A549 (cell line): ENCODE data around the gene LLCFC1. TPM values are rescaled to one million over a fixed set of nuclear protein-coding genes. Genes with fewer than 3 reads are reported as not detected.

Experiments used
- ATAC-seq, 2 experiments: fragments of 200-7000 bp in 1 of 2; fragments of >200 bp in 1 of 2; cut with Nextera tagmentation in 1 of 2; cut with Tn5 transposase in 1 of 2; 3 replicates each; pipeline versions ENCODE4 v1.8.0 to v1.9.1; 2018 to 2020; ENCODE audit warnings: mild to moderate bottlenecking in 1 of 2, moderate library complexity in 1 of 2
- CTCF ChIA-PET: fragments of 300-600 bp; sonication (Branson Sonifier 250); formaldehyde crosslinking; extraction: SDS; loops from one replicate; lab custom pipeline; 2021; ENCODE audit warnings: antibody characterized with exemption, inconsistent platforms; lab: Yijun Ruan, JAX
- POLR2A ChIA-PET: fragments of 350-600 bp; formaldehyde crosslinking; extraction: SDS; loops from one replicate; lab custom pipeline; 2021; ENCODE audit warnings: antibody characterized with exemption, inconsistent platforms; lab: Yijun Ruan, JAX
- DNase-seq, 2 experiments: peaks; one replicate each; pipeline versions ENCODE4 v3.0.0 to v3.0.0-alpha.2; 2011 to 2016; ENCODE audit warnings: low read depth in 1 of 2, low spot score in 1 of 2
- FAIRE-seq: peaks from 2 replicates; lab custom pipeline; 2011; peaks lifted over from hg19 to GRCh38; lab: Jason Lieb, UNC
- H3K27ac ChIP-seq, 2 experiments: fragments of >200 bp; sonication (Bioruptor Twin); formaldehyde crosslinking; 3 replicates each; pipeline ENCODE4 v1.5.1; 2016 to 2017
- H3K4me1 ChIP-seq: fragments of >200 bp; sonication (Bioruptor Twin); formaldehyde crosslinking; 3 replicates; pipeline ENCODE4 v1.6.1; 2016
- H3K4me2 ChIP-seq: fragments of >200 bp; sonication (Bioruptor Twin); formaldehyde crosslinking; 3 replicates; pipeline ENCODE4 v1.6.1; 2016
- H3K4me3 ChIP-seq: fragments of >200 bp; sonication (Bioruptor Twin); formaldehyde crosslinking; 3 replicates; pipeline ENCODE4 v1.5.1; 2016
- H3K9me3 ChIP-seq: fragments of >200 bp; sonication (Bioruptor Twin); formaldehyde crosslinking; 3 replicates; pipeline ENCODE4 v1.6.1; 2016
- BHLHE40 ChIP-seq: IDR thresholded peaks from 2 replicates; pipeline ENCODE4 v1.6.1; 2012; ENCODE audit warnings: low read depth, low read length, inconsistent platforms
- CBX2 ChIP-seq: fragments of 200-600 bp; sonication (generic); IDR thresholded peaks from 2 replicates; pipeline ENCODE4 v1.6.1; 2016; ENCODE audit warnings: low read depth, mild to moderate bottlenecking, borderline replicate concordance
- CBX8 ChIP-seq: fragments of 200-600 bp; sonication (generic); IDR thresholded peaks from 2 replicates; pipeline ENCODE4 v1.6.1; 2016
- CEBPB ChIP-seq, 2 experiments: fragments of >200 bp in 1 of 2; sonication (Bioruptor Twin) in 1 of 2; formaldehyde crosslinking in 1 of 2; IDR thresholded peaks; 2 replicates each; pipeline ENCODE4 v1.6.1; 2012 to 2016
- CHD2 ChIP-seq: fragments of 150-350 bp; IDR thresholded peaks from 2 replicates; pipeline ENCODE4 v1.6.1; 2014; ENCODE audit warnings: low read length; ENCODE audit not compliant: partially characterized antibody
- CTCF ChIP-seq: fragments of >200 bp; sonication (Bioruptor Twin); formaldehyde crosslinking; IDR thresholded peaks from 3 replicates; pipeline ENCODE4 v1.5.1; 2016
- EHF ChIP-seq: fragments of 250-450 bp; sonication (Bioruptor Pico); IDR thresholded peaks from 2 replicates; pipeline ENCODE4 v1.5.0; 2020; ENCODE audit warnings: mild to moderate bottlenecking
- EHMT2 ChIP-seq: fragments of 200-600 bp; sonication (generic); IDR thresholded peaks from 2 replicates; pipeline ENCODE4 v1.6.1; 2016; ENCODE audit warnings: antibody characterized with exemption, low read depth, mild to moderate bottlenecking, moderate library complexity
- ELK1 ChIP-seq: fragments of 150-350 bp; IDR thresholded peaks from 2 replicates; pipeline ENCODE4 v1.6.1; 2014; ENCODE audit warnings: low read depth, mild to moderate bottlenecking, low read length
- ESRRA ChIP-seq: fragments of 150-350 bp; IDR thresholded peaks from 2 replicates; pipeline ENCODE4 v1.6.1; 2014; ENCODE audit warnings: mild to moderate bottlenecking, low read length, borderline replicate concordance
- FOSL2 ChIP-seq, 2 experiments: fragments of 450-650 bp in 1 of 2; fragments of >200 bp in 1 of 2; sonication (Bioruptor Twin) in 1 of 2; formaldehyde crosslinking; IDR thresholded peaks; 2 replicates each; pipeline versions ENCODE4 v1.5.0 to v1.6.1; 2016 to 2020; ENCODE audit warnings: mild to moderate bottlenecking in 1 of 2, moderate library complexity in 1 of 2
- FOXS1 ChIP-seq: fragments of 250-450 bp; sonication (Bioruptor Pico); IDR thresholded peaks from 2 replicates; pipeline ENCODE4 v1.5.0; 2020; ENCODE audit warnings: mild to moderate bottlenecking, moderate library complexity
- HEYL ChIP-seq: fragments of 250-450 bp; sonication (Bioruptor Pico); IDR thresholded peaks from 2 replicates; pipeline ENCODE4 v1.8.0; 2021; ENCODE audit warnings: mild to moderate bottlenecking, moderate library complexity
- HMGXB4 ChIP-seq: fragments of 250-450 bp; sonication (Bioruptor Pico); IDR thresholded peaks from 2 replicates; pipeline ENCODE4 v1.5.0; 2021; ENCODE audit warnings: mild to moderate bottlenecking, moderate library complexity, borderline replicate concordance
- HOXB5 ChIP-seq: fragments of 250-450 bp; sonication (Bioruptor Pico); IDR thresholded peaks from 2 replicates; pipeline ENCODE4 v1.5.0; 2020; ENCODE audit warnings: mild to moderate bottlenecking, moderate library complexity
- JUNB ChIP-seq: fragments of >200 bp; sonication (Bioruptor Twin); formaldehyde crosslinking; IDR thresholded peaks from 2 replicates; pipeline ENCODE4 v1.6.1; 2016
- KDM1A ChIP-seq: fragments of 200-600 bp; sonication (generic); IDR thresholded peaks from 2 replicates; pipeline ENCODE4 v1.6.1; 2016; ENCODE audit warnings: low read depth, mild to moderate bottlenecking
- KDM5A ChIP-seq: fragments of 200-600 bp; sonication (generic); IDR thresholded peaks from 2 replicates; pipeline ENCODE4 v1.6.1; 2016; ENCODE audit warnings: antibody characterized with exemption, mild to moderate bottlenecking
- MAX ChIP-seq: IDR thresholded peaks from 2 replicates; pipeline ENCODE4 v1.6.1; 2012
- NFE2L2 ChIP-seq: fragments of 150-350 bp; conservative IDR thresholded peaks from 2 replicates; pipeline ENCODE4 v1.6.1; 2014; ENCODE audit warnings: low read length
- NPAS2 ChIP-seq: fragments of 250-450 bp; sonication (Bioruptor Pico); IDR thresholded peaks from 2 replicates; pipeline ENCODE4 v1.8.0; 2022; ENCODE audit warnings: mild to moderate bottlenecking, moderate library complexity, borderline replicate concordance
- PHF8 ChIP-seq: fragments of 200-600 bp; sonication (generic); IDR thresholded peaks from 2 replicates; pipeline ENCODE4 v1.6.1; 2016; ENCODE audit warnings: low read depth, mild to moderate bottlenecking, antibody characterized with exemption, moderate library complexity, borderline replicate concordance
- POLR2A ChIP-seq: IDR thresholded peaks from 2 replicates; pipeline ENCODE4 v1.6.1; 2012; ENCODE audit warnings: mild to moderate bottlenecking, low read length
- POLR2AphosphoS2 ChIP-seq: conservative IDR thresholded peaks from 2 replicates; pipeline ENCODE4 v1.6.1; 2012; ENCODE audit warnings: low read length, improper control_type of control experiment, inconsistent platforms
- RARB ChIP-seq: fragments of 250-450 bp; sonication (Bioruptor Pico); IDR thresholded peaks from 2 replicates; pipeline ENCODE4 v1.8.0; 2021; ENCODE audit warnings: mild to moderate bottlenecking, moderate library complexity
- RFX5 ChIP-seq: fragments of 450-650 bp; IDR thresholded peaks from 2 replicates; pipeline ENCODE4 v1.7.1; 2014; ENCODE audit warnings: antibody characterized with exemption, mild to moderate bottlenecking, moderate library complexity
- RNF2 ChIP-seq: fragments of 200-600 bp; sonication (generic); IDR thresholded peaks from 2 replicates; pipeline ENCODE4 v1.6.1; 2016; ENCODE audit warnings: low read depth, mild to moderate bottlenecking, antibody characterized with exemption, moderate library complexity, borderline replicate concordance
- USF2 ChIP-seq: fragments of 450-650 bp; IDR thresholded peaks from 2 replicates; pipeline ENCODE4 v1.6.1; 2014; ENCODE audit warnings: antibody characterized with exemption
- ZC3H11A ChIP-seq: fragments of 450-650 bp; IDR thresholded peaks from 2 replicates; pipeline ENCODE4 v1.6.1; 2014; ENCODE audit warnings: antibody characterized with exemption, mild to moderate bottlenecking
- ZNF302 ChIP-seq: fragments of 250-450 bp; sonication (Bioruptor Pico); IDR thresholded peaks from 2 replicates; pipeline ENCODE4 v1.9.0; 2021; ENCODE audit warnings: inconsistent platforms, mild to moderate bottlenecking, moderate library complexity
- ZSCAN20 ChIP-seq: fragments of 250-450 bp; sonication (Bioruptor Pico); IDR thresholded peaks from 2 replicates; pipeline ENCODE4 v1.8.0; 2022; ENCODE audit warnings: mild to moderate bottlenecking, moderate library complexity
- WGBS: methylation state at CpG from one replicate; pipeline ENCODE4 v1.1.6; 2017; ENCODE audit errors: missing lambda C conversion rate; 5-methylcytosine and 5-hydroxymethylcytosine counted together
- polyA plus RNA-seq, 4 experiments: library from polyadenylated mRNA; depleted of rRNA in 3 of 4; stranded (reverse); fragments of >200 nt; fragmentation: RNase III in 1 of 4; extraction: RNeasy Plus Mini Kit Qiagen cat#74134 plus additional on column Dnase treatment in 1 of 4; gene quantifications; 2 replicates in 3 of 4; 3 replicates in 1 of 4; pipeline ENCODE4 v1.2.3, GENCODE V29; 2011 to 2017

LLCFC1 gene
- polyA plus RNA-seq, 2 of the 4 experiments (the other 2 are of a cell fraction): not detected

GRCh38 chr7:142938611-142939010, 673 bp upstream of the LLCFC1 start:
- TF ChIP-seq CHD2 (no peak), FOSL2 (IDR thresholded peaks at IDR 0.05) (no peak), FOSL2 (CRISPR knock-in tag; IDR thresholded peaks at IDR 0.05) (no peak), ESRRA (no peak), ELK1 (no peak), CBX2 (no peak), HOXB5 (CRISPR knock-in tag) (no peak), CEBPB (IDR thresholded peaks at IDR 0.05) (no peak), EHF (CRISPR knock-in tag) (no peak), RNF2 (no peak), POLR2AphosphoS2 (no peak), KDM5A (no peak), JUNB (no peak), ZSCAN20 (CRISPR knock-in tag) (no peak), MAX (no peak), HMGXB4 (CRISPR knock-in tag) (no peak), KDM1A (no peak), POLR2A (no peak), PHF8 (no peak), ZNF302 (CRISPR knock-in tag) (no peak), RARB (CRISPR knock-in tag) (no peak)
- Histone ChIP-seq H3K9me3 (no peaks in the 10 kb centered on the region), H3K4me3 (no peak overlapping the region), H3K27ac (no peak overlapping the region), H3K4me2 (no peak overlapping the region), H3K4me1 (no peaks in the 10 kb centered on the region)
- POLR2A ChIA-PET: no interaction called here
- CTCF ChIA-PET: no interaction called here
- ATAC-seq: no peak; a peak in 1 of 6 replicates
- 48% methylated on average over 4 of the region's 4 CpGs for WGBS
- no peak for DNase-seq
- FAIRE-seq: no peak

GRCh38 chr7:142940966-142941535, 1.8 kb downstream of the LLCFC1 start:
- ATAC-seq (no peak), DNase-seq (no peak), FAIRE-seq (no peak)
- Histone ChIP-seq H3K9me3 (no peaks in the 10 kb centered on the region), H3K4me1 (no peaks in the 10 kb centered on the region), H3K27ac (no peak overlapping the region), H3K4me2 (no peak overlapping the region), H3K4me3 (no peak overlapping the region)
- POLR2A ChIA-PET: no interaction called here
- CTCF ChIA-PET: interaction anchor here (1.2 kb wide), 1 partner anchor 21 kb away, joined by 3 read pairs; no protein-coding TSS in a partner anchor
- 21% methylated on average over 9 of the region's 10 CpGs for WGBS
- TF ChIP-seq FOXS1 (no peak), RFX5 (no peak), HEYL (no peak), ZC3H11A (no peak), EHMT2 (no peak), USF2 (no peak), HOXB5 (CRISPR knock-in tag) (no peak), CTCF (no peak), CBX8 (no peak), MAX (no peak), PHF8 (no peak), NPAS2 (CRISPR knock-in tag) (no peak), CBX2 (no peak), ELK1 (no peak), NFE2L2 (no peak), CEBPB (IDR thresholded peaks at IDR 0.05) (no peak), BHLHE40 (no peak)
